IPS DF 4.7 (cell line): ENCODE results near the gene SNAP47.

Source experiments
- DNase-seq: peaks from one replicate; pipeline ENCODE4 v3.0.0-alpha.2; 2013; ENCODE audit warnings: low spot score; ENCODE audit errors: extremely low read depth

The SNAP47 gene

DNA sequence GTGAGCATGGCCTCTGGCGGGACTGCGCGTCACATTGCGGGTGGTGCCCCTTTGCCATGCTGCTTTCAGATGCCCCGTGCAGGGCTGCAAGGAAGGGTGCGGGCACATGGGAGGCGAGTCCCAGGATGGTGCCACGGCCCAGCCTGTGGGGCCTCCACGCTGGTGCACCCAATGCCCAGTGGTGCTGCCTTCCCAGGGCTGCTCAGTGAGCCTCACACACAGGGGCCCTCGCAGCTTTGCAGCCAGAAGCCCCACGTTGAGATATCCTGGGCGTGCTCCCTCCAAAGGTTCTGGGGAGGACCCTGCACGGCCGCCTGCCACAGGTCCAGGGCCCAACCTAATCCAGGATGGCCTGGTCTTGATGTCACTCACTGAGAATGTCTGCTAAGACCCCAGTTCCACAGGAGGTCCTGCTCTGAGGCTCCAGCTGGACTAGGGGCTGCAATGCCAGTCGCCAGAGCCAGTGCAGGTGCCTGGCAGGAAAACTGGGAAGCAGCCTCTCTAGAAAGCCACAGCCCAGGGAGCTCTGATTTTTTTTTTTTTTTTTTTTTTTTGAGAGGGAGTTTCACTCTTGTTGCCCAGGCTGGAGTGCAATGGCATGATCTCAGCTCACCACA, 46.2 kb downstream of the SNAP47 start:
- no peak for DNase-seq

DNA sequence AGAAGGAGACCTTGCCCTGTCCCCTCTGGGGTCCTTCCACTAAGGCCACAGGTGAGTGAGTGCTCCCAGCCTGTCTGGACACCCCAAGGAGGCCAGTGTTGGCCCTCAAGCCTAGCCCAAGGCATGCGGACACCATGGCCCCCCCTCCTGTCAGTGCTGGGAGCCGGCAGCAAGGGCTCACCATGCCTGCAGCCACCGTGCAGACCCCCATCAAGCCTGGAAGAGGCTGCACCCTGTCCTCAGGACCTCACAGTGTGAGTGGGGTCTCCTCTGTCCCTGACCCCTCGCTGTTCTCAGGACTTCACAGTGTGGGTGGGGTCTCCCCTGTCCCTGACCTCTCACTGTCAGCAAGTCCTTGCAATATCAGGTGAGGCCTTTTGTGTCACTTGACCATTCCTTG, 47.0 kb downstream of the SNAP47 start:
- DNase-seq = no peak

DNA sequence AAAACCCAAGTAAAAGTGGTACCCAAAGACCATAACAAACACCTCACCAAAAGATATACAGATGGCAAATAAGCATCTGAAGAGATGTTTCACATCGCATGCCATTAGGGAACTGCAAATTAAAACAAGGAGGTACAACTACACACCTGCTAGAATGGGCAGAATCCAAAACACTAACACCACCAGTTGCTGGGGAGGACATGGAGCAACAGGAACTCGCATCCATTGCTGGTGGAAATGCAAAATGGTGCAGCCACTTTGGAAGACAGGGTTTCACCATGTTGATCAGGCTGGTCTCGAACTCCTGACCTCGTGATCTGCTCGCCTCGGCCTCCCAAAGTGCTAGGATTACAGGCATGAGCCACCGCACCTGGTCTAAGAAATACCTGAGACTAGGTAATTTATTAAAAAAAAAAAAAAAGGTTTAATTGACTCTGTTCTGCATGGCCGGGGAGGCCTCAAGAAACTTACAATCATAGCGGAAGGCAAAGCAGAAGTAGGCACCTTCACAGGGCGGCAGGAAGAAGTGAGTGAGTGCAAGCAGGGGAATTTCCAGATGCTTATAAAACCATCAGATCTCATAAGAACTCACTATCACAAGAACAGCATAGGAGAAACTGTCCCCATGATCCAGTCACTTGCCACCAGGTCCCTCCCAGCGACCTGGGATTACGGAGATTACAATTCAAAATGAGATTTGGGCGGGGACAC, 50.0 kb downstream of the SNAP47 start:
- no peak for DNase-seq

DNA sequence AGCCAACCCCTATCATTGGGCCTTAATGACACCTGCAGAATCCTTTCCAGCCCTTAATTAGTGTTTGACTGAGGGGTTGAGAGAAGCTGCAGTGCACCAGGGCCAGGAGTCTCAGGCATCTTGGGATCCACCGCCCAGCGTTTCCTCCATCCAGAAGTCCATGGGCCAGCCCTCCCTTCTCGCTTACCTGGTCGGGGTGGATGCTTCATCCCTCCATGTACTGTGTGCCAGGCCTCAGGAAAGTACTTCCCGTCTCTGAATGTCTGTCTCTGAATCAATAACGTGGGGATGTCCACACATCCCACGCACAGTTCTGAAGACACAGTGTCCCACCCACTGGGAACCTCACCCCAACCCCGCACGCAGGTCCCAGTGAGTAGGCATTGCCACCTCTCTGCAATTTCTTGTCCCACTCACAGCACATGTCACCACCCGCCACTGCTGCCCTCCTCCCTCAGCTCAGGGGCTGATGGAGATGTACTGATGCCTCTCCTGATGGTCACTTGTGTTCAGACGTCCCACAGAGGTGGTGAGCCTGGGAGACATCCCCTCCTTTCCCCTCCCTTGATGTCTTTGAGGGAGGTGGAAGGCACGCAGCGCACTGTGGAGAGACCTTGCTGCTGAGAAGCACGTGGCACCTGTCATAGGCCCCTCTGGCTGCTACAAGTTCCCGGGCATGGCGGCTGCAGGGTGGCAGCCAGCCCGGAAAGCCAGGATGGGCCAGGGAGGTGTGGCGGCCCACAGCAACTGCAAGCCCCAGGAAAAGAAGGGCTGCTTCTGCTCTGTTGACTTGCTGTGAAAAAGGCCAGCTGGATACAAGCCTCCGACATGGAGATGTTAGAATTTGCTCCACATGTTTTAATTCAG, 50.8 kb downstream of the SNAP47 start:
- no peak for DNase-seq

DNA sequence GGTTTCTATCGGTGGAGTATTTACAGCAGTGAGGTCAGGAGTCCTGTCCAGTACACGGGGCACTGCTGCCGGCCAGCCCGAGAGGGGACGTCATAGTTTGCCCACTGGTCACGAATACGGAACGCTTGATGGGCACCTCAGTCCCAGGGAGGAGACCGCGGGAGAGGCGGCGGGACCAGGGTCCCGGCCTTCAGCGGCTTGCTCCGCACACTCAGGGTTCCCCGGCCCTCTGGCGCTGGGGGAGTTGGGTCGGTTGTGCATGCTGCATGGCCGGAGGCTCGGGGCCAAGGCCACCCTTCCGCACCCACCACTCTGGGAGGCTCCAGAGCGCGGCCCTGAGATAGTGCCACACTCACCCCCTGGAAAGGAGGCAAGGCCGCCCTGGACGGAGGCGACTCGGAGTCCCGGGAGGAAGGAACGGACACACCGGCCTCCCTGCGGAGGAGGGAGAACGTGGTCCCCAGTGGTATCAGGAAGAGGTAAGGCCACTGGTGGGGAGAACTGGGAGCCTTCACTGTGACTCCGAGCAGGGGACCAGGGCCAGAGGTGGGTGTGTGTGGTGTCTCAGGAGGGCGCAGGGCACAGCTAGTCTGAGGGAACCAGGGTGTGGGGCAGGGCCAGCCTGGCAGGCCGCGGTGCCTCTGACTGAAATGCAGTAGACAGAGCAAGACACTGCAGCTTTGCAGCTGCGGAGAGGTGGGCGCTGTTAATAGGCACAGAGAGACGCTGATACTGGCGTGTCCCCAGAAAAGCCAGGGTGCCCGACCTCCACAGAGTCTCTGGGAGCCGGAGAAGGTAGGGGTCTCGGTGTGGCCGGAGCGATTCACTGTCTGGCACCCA, 51.7 kb downstream of the SNAP47 start:
- no peak for DNase-seq

DNA sequence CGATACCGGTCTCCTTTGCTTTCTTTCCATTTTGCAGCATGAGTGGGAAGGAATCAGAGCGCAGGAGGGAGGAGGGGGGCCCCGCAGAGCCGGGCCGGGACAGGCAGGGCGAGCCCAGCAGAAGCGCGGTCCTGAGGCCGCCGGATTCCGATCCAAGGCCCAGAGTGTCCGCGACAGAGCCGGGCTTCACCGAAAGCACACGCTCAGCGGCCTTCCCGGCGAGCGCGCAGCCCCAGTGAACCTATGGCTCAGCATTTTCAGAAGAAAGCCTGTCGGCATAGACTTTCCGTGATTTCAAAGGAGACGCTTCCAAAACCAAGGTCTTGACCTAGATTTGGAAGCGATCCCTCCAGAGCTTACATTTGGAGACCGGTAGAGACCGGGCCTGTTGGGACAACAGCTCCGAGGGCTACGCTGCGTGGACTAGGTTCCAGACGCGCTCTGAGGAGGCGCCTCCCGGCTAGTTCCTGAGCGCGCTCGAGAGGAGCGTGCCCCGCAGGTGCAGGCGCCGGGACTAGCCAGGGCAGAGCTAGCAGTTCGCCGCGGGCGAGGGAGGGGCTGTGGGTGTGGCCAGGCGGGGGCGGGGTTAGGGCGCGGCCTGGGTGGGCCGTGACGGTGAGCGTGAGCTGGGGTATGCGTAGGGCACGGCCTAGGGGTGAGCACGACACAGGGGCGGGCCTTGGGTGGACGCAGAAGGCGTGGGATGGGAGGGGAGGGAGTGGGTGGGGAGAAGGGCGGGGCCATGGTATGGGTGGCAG, 52.5 kb downstream of the SNAP47 start:
- DNase-seq = no peak

DNA sequence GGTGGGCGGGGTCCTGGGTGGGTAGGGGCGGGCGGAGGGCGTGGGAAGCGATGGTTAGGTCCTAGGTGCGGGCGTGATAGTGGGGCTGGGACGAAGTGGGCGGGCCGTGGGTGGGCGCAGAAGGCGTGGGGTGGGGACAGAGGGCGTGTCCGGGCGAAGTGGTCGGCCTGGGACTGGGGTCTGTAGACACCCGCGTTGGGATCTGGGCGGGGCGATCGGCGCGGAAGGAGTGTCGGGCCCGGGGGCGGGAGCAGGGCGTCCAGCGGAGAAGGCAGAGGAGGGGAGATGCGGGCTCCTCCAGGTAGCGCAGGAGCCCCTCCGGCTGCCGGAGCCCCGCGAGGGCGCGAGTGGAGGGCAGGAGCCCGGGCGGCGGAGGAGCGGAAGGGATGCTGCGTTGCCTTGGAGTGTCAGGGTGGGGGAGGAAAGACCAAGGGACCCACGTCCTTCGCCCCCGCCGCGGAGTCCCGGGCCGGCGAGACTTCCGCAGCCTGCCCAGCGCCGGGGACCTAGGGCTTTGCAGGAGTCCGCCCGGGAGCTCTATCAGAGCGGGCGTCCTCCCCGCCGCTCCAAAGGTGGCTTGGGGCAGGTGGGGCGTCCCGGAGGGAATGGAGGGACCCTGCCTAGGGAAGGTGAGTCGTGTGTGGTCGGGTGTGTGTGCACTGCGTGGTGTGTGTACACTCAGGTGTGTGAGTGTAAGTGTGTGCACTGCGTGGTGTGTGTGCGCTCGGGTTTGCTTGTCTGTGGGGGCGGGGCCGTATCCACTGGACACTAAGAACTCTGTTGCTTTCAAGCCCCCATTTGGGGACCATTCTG, 53.2 kb downstream of the SNAP47 start:
- DNase-seq = no peak

DNA sequence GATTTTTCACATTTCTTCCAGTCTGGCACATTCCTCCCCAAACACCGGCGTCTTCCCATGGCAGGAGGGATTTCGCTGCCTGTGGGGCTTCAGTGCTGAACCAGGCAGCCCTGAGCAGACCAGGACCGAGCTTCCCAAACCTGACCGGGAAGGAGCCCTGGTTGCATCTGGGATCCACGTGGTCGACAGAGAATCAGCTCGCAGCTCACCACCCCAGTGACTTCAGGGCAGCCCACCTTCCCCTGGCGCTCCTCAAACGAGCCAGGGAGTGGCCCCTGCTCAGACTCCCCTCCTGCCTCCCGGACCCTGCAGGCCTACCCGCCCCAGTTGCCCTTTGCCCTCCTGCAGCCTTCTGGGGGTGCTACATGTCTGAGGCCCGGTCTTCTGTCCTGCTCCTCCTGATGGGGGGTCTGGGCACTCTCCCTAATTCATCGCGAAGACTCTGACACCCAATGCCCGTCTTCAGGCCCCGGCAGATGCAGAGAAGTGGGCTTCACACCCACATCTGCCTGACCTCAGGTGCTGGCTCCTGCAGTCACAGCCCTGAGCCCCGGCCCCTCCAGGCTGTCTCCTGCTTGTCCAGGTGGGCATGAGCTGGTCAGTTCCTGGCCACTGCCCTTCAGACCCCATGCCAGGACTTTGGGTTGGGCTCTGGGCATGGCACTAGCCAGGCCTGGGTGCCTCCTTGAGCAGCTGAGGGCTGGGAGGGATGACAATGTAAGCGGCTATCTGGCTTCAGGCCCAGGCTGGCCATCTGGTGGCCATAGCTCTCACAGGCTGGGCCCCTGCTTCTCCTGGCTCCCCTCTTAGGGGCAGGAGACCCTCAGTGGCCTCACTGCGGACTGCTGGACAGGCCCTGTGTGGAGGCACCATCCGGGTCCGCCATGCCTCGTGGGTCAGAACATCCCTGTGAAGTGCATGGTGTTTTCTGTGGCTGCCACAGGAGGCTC, 54.1 kb downstream of the SNAP47 start:
- DNase-seq = no peak

DNA sequence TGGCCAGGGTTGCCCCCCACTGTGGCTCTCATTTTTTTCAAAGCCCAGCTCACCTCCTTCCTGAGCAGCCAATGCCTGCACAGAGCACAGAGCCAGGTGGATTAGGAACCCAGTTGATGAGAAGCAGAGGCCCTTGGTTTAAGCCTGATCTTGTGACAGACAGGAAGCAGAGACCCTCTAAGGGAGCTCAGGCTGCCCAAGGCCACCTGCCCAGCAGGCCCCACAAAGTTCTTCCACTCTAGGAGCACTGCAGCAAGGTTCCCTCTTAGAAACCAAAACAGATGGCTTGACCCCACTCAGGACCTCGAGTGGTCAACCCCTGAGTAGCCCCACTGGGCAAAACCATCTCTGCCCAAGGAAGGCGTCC, 54.8 kb downstream of the SNAP47 start:
- DNase-seq = no peak

DNA sequence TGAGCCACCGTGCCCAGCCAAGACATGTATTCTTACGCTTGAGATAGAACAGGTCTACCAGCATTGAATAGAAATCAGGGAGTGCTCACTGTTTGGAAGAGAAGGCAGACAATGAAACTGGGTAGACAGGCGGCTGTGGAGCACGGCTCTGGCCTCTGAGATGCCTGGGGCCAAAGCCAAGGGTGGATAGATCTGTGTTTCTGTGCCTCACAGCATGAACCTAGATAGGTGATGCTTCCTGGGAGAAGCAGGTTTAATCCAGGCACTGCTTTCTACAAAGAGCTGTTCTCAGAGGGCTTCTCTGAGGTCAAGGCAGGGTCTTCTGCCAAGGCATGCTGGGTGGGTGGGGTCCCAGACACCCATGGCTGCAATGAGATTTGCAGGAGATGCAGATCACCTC, 55.6 kb downstream of the SNAP47 start:
- no peak for DNase-seq

DNA sequence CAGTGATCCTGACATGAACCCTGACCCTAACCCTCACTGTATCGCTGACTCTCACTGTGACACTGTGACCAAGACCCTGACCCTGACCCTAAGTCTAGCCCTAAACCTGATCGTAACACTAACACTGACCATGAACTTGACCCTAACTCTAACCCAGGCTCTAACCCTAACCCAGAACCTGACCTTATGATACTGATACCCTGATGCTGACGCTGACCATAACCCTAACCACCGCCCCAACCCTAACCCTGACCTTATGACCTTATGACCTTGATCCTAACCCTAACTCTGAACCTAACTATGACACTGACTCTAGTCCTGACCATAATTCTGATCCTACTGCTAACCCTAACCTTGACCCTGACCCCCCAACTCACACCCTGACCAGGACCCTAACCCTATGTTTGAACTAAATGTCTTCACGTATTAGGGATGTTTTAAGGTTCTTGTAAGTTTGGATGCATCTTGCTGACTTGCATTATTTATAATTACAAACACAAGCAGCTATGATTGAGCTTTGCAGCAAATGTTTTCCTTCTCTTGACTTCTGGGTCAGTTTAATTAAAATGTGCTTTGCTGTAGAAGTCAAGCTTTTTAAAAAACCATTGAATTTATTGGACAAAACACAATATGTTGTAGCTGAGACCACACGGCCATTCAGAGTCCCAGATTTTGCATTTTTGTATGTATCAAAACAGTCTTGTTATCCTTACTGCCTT, 56.3 kb downstream of the SNAP47 start:
- DNase-seq = no peak

DNA sequence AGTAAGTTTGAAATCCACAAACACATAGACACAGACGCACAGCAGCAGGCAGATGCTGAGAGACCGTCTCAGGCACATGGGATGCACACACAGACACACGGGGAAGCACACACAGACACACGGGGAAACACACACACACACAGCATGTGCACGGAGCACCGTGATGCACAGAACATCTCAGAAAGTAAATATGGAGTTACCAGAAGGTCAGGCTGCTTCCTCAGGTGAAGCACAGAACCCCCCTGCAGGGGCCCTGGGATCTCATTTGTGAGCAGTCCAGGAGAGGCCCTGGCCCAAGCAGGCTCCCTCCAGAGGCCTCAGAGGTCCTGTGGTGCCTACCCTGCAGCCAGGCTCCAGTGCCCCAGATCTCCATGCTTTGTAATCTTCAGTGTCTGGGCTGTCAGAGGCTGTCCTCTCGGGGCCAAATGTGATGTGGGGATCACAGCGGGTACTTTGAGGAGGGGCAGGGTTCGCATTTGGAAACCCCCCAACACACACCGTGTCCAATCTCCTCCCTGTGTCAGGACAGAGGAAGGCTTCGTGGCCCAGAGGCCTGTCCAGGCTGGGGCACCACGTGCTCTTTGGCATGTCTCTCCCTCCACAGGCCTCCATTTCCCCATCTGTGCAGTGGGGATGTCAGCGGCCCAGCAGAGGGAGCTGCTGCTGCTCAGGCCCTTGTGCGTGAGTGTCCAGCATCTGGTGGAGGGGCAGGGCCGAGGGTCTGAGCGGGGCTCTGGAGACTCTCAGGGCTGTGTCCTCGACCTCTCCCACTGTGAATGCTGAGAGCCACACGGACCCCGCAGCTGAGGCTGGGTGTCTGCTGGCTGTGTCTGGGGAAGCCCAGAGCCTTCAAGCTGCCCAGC, 57.2 kb downstream of the SNAP47 start:
- no peak for DNase-seq

DNA sequence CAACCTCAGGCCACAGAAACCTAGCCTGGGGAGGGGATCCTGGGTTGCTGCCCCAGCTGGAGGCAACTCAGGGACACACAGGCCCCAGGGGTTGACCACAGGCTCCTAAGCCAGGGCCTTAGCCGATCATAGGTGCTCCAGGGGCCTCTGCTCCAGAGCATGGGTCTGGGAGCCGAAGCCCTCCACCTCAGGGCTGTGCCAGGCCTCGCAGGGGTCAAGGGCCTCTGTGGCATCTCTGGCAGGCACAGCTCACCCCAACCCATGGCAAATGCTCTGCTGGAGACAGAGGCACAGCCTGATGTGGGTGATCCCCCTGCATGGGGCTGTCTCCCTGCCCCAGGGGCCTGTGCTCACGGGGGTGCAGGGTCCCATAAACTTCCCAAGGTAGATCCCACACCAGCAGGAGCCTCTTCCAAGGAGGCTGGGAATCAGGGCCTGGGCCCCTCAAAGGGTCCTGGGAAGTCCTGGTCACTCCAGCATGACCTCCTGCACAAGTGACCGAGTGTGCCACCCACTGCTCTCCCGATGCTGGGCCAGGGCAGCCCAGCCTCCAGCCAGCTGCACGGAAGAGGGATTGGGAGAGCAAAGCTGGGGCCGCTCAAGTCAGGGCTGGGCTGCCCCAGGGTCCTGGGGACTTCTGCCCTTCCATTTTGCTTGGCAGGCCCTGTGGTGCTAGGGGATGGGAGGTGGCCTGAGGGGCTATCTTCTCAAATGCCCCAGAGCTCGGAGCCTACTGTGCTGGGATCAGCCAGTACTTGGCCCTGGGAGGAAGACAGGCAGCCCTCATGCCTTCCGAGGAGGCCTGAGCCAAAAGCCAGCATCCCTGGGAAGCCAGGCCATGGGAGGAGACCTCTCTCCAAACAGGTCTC, 58.1 kb downstream of the SNAP47 start:
- no peak for DNase-seq

DNA sequence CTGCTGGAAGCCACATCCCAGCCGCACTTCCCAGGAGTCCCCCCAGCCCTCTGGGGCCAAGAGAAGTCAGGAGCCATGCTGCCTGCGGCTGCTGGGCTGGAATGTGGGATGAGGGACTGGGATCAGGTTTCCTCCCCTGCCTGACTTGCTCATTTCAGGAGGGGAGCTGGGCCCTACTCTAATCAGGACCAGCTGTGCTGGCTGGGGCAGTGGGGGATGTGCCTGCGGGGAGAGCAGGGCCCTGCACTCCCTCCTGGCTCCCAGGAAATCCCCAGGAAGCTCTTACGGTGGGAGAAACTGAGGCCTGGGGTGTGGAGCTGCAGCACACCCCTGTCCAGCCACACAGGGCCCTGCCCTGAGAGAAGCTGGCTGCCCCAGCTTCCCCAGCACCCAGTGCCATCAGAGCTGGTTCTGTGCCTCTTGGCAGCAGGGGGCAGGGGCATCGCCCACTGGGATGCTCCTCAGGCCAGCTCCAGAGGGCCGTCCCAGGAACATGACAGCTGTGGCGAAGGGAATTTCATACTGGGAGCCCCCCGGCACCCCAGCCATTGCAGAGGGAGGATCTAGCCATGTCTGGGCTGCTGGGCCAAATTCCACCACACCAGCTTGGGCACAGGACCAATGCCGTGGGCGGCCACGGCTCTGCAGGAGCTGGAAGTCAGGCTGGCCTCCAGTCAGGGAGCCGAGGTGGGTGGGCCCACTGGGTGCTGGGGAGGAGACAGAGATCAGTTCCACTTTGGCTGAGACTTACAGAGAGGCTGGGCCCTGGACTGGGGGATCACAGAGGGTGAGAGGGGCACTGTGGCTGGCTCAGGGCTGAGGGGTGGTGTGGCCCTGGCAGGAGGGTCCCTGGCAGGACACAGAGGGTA, 58.9 kb downstream of the SNAP47 start:
- no peak for DNase-seq

DNA sequence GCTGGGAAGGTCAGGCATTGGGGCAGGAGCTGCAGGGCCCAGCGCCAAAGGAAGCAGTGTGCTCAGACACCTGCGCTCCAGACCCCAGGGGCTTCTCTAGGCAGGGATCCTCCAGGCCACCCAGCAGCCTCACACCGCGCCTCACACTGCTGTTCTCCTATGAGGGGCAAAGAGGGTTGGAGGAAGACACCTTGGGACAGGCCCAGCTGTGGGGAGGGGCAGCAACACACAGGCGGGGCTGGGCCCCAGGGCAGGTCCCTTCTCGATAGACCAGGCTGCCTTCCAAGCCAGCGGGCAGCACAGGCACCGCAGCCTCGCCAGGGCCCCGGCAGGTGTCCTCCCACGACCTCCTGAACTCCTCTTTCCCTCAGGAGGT, 59.6 kb downstream of the SNAP47 start:
- no peak for DNase-seq
